BJ (cell line): ENCODE results near the gene MSH5. TPM values are rescaled to one million over a fixed set of nuclear protein-coding genes. Genes with fewer than 3 reads are reported as not detected.

Source experiments
- CTCF ChIA-PET: fragments of 350-600 bp; formaldehyde crosslinking; extraction: SDS; loops from one replicate; lab custom pipeline; 2021; ENCODE audit warnings: antibody characterized with exemption, inconsistent platforms; lab: Yijun Ruan, JAX
- POLR2A ChIA-PET: fragments of 300-600 bp; sonication (Branson Sonifier 250); formaldehyde crosslinking; extraction: SDS; loops from one replicate; lab custom pipeline; 2021; ENCODE audit warnings: antibody characterized with exemption; lab: Charles Lee
- DNase-seq: peaks from one replicate; pipeline ENCODE4 v3.0.0-alpha.2; 2011; ENCODE audit warnings: low read depth
- H3K27me3 ChIP-seq: 2 replicates; pipeline ENCODE4 v1.6.0; 2011; ENCODE audit warnings: low read length; ENCODE audit not compliant: control insufficient read depth, insufficient read depth
- H3K36me3 ChIP-seq: 2 replicates; pipeline ENCODE4 v1.5.1; 2011; ENCODE audit warnings: low read length; ENCODE audit not compliant: control insufficient read depth, insufficient read depth
- H3K4me3 ChIP-seq: 2 replicates; pipeline ENCODE4 v1.5.1; 2011; ENCODE audit warnings: low read depth, mild to moderate bottlenecking, control low read depth, low read length
- polyA plus RNA-seq: library from polyadenylated mRNA; depleted of rRNA; stranded (reverse); fragments of >200 nt; gene quantifications from 2 replicates; pipeline ENCODE4 v1.2.3, GENCODE V29; 2011
- TF ChIP-seq, protein P1 (sequence below): IDR thresholded peaks from 2 replicates; pipeline ENCODE4 v1.5.1; 2011; ENCODE audit warnings: low read depth, mild to moderate bottlenecking, control low read depth, inconsistent platforms, low read length, moderate library complexity; ENCODE audit not compliant: insufficient read depth

MSH5 gene
- polyA plus RNA-seq, 1 experiment: 10.7 TPM

DNA sequence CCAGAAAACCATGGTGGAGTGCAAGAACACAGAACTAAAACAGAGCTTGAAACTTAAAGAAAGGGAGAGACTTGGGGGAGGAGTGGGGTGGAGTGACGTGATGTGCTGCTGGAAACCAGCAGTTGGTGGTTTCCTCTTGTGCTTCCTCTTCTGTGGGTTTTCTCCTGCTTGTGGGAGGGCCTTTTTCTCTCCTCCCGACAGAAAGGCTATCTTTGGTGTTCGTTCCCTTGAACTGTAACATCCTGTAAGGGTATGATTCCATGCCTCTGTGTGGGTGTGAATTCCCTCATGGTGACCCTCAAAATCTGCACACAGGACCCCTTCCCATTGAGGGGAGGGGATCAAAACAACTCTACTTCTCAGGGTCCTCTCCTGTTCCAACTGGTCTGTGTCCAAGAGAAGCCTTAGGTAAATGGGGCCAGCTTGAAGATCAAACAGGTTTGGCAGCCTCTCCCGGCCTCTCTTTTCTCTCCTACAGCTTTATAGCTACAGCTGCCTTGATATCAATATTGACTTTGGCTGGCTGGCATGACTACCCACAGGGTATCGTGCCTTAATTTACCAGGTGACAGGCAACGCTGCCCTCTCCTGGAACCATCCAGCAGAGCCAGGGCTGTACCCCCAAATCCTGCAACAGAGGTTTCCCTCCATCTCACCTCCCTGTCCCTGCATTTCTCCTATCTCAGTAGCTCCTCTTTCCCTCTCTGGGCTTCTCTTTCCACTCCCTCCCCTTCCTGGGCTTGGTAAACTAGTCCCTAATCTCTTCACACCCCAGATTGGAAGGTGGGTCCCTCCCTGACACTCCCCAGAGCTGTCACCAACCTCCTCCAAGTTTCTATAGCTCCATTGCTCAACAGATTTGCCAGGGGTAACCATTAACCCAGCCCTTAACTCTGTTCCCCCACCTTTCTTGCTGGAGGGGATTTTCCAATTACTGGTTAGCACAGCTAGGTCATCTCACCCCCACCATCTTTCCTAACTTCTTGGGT lies 1.5 kb upstream of the MSH5 start:
- Histone ChIP-seq H3K36me3 (peaks cover 7% of the 10 kb centered on the region), H3K27me3 (no peaks in the 10 kb centered on the region), H3K4me3 (no peak overlapping the region)
- ChIA-PET POLR2A (interaction anchor here (1.0 kb wide), 1 partner anchor 8 kb away, joined by 6 read pairs; no protein-coding TSS in a partner anchor), CTCF (interaction anchor here (0.6 to 6.5 kb wide), 12 partner anchors 8 to 192 kb away, joined by 3 to 35 read pairs (median 3); partner anchors contain the start of genes ATP6V1G2, LY6G5C and VARS1)
- TF ChIP-seq, protein P1, sequence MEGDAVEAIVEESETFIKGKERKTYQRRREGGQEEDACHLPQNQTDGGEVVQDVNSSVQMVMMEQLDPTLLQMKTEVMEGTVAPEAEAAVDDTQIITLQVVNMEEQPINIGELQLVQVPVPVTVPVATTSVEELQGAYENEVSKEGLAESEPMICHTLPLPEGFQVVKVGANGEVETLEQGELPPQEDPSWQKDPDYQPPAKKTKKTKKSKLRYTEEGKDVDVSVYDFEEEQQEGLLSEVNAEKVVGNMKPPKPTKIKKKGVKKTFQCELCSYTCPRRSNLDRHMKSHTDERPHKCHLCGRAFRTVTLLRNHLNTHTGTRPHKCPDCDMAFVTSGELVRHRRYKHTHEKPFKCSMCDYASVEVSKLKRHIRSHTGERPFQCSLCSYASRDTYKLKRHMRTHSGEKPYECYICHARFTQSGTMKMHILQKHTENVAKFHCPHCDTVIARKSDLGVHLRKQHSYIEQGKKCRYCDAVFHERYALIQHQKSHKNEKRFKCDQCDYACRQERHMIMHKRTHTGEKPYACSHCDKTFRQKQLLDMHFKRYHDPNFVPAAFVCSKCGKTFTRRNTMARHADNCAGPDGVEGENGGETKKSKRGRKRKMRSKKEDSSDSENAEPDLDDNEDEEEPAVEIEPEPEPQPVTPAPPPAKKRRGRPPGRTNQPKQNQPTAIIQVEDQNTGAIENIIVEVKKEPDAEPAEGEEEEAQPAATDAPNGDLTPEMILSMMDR: peak; percentile 16; the same call in 1 of the 2 replicates
- no peak for DNase-seq

DNA sequence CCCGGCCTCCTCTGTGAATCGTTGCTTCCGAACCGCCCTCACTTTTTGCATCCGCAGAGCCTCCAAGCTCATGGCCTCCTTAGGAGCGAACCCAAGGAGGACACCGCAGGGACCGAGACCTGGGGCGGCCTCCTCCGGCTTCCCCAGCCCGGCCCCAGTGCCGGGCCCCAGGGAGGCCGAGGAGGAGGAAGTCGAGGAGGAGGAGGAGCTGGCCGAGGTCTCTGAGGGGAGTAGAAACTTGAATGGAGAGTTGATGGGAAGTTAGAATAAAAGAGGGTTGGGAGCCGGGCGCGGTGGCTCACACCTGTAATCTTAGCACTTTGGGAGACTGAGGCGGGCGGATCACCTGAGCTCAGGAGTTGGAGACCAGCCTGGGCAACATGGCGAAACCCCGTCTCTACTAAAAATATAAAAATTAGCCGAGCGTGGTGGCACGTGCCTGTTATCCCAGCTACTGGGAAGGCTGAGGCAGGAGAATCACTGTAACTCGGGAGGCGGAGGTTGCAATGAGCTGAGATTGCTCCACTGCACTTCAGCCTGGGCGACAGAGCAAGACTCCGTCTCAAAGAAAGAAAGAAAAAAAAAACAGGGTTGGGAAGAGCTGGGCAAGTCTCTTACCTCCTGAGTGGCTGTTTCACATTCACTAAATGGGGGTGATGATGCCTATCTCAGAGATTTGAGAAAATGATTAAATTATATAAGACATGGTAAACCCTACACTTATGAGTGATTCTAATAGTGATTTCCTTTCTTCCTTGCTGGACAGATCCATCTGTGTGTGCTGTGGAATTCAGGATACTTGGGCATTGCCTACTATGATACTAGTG lies 805 bp downstream of the MSH5 start:
- CTCF ChIA-PET: interaction anchor here (1.1 to 6.5 kb wide), 4 partner anchors 11 to 90 kb away, joined by 3 to 35 read pairs (median 4); partner anchors contain the start of gene DDAH2
- H3K36me3 ChIP-seq: no peaks in the 10 kb centered on the region
- POLR2A ChIA-PET: interaction anchor here (0.6 to 1.3 kb wide), 4 partner anchors 86 to 1237 kb away, joined by 3 to 6 read pairs (median 4); partner anchors contain the start of gene HSPA1B
- TF ChIP-seq, protein P1: no peak
- no peaks in the 10 kb centered on the region for H3K27me3 ChIP-seq
- no peak for DNase-seq
- peak overlapping the region; percentile 75 for H3K4me3 ChIP-seq

DNA sequence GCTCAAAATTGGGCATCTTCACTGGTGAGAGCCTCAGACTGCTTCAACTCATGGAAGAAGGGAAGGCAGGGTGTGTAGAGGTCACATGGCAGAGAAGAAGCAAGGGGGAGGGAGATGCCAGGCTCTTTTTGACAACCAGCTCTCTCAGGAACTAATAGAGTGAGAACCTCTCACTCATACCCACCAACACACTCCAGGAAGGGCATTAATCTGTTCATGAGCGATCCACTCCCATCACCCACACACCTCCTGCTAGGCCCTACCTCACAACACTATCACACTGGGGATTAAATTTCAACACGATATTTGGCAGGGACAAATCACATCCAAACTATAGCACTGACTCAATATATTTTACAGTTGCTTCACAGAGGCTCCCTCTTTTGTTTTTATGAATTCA lies 2.0 kb downstream of the MSH5 start:
- H3K4me3 ChIP-seq: no peak overlapping the region
- no peaks in the 10 kb centered on the region for H3K27me3 ChIP-seq
- CTCF ChIA-PET: no interaction called here
- TF ChIP-seq, protein P1: no peak
- POLR2A ChIA-PET: no interaction called here
- no peaks in the 10 kb centered on the region for H3K36me3 ChIP-seq
- DNase-seq: no peak

DNA sequence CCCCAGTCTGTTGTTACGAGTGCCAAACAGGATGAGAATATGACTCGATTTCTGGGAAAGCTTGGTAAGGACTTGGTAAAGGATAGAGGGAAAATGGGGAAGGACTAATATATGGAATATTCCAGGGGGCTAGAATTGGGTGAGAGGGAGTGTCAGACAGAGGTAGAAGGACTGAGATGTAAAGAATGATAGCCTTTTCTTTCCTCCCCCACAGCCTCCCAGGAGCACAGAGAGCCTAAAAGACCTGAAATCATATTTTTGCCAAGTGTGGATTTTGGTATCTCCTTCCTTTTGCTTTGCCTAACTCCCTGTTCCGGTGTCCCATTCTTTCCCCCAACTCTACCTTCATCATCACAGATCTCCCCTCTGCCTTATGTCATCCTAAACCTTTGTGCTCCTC lies 3.1 kb downstream of the MSH5 start:
- TF ChIP-seq, protein P1: no peak
- Histone ChIP-seq H3K4me3 (no peak overlapping the region), H3K27me3 (no peaks in the 10 kb centered on the region), H3K36me3 (no peaks in the 10 kb centered on the region)
- ChIA-PET CTCF (no interaction called here), POLR2A (no interaction called here)
- DNase-seq: no peak
